GM18520 (cell line): ENCODE measurements around the gene FGFR3.

Source experiments
- ATAC-seq: cut with Tn5 transposase; IDR thresholded peaks from one replicate; pipeline ENCODE4 v1.9.1; 2021; ENCODE audit not compliant: unreplicated experiment

FGFR3 gene

GRCh38 chr4:1792832-1793495, at the start of gene FGFR3:
FGFR3 (plus strand) TSS chr4:1793293; CDS start chr4:1793935, 642 bp downstream.
- no peak for ATAC-seq

- no peak for ATAC-seq
Observed at GRCh38 chr4:1743551-1743950, 49.5 kb upstream of the FGFR3 start.

- no peak for ATAC-seq
Observed at GRCh38 chr4:1743975-1744374, 49.1 kb upstream of the FGFR3 start.

- no peak for ATAC-seq
Observed at GRCh38 chr4:1744552-1744951, 48.5 kb upstream of the FGFR3 start.

GRCh38 chr4:1745165-1745564, 47.9 kb upstream of the FGFR3 start:
- ATAC-seq = no peak

- no peak for ATAC-seq
Observed at GRCh38 chr4:1745697-1746096, 47.4 kb upstream of the FGFR3 start.

GRCh38 chr4:1746265-1746691, 46.8 kb upstream of the FGFR3 start:
- ATAC-seq = no peak

GRCh38 chr4:1746919-1747602, 46.0 kb upstream of the FGFR3 start:
- ATAC-seq = no peak

GRCh38 chr4:1747603-1747967, 45.5 kb upstream of the FGFR3 start:
- ATAC-seq = no peak

- no peak for ATAC-seq
Observed at GRCh38 chr4:1748465-1748995, 44.6 kb upstream of the FGFR3 start.

- ATAC-seq = no peak
Observed at GRCh38 chr4:1749370-1749769, 43.7 kb upstream of the FGFR3 start.

- ATAC-seq = no peak
Observed at GRCh38 chr4:1749826-1750225, 43.3 kb upstream of the FGFR3 start.

GRCh38 chr4:1750381-1751154, 42.5 kb upstream of the FGFR3 start:
- ATAC-seq = no peak

- ATAC-seq = no peak
Observed at GRCh38 chr4:1751155-1751918, 41.8 kb upstream of the FGFR3 start.

- no peak for ATAC-seq
Observed at GRCh38 chr4:1751919-1752283, 41.2 kb upstream of the FGFR3 start.

- ATAC-seq = no peak
Observed at GRCh38 chr4:1752284-1753041, 40.6 kb upstream of the FGFR3 start.

- ATAC-seq = no peak
Observed at GRCh38 chr4:1753294-1753696, 39.8 kb upstream of the FGFR3 start.

GRCh38 chr4:1753697-1754311, 39.3 kb upstream of the FGFR3 start:
- no peak for ATAC-seq

GRCh38 chr4:1754336-1754735, 38.8 kb upstream of the FGFR3 start:
- ATAC-seq = no peak

GRCh38 chr4:1755297-1755696, 37.8 kb upstream of the FGFR3 start:
- no peak for ATAC-seq
